SK-N-SH treated with all-trans-retinoic acid at 6 μM for 48 hours (cell line): ENCODE data around the gene HGFAC.

Experiments used
- CSDC2 ChIP-seq: fragments of 250-450 bp; sonication (Bioruptor Pico); IDR thresholded peaks from 2 replicates; pipeline ENCODE4 v1.5.0; 2020; ENCODE audit warnings: mild to moderate bottlenecking, moderate library complexity
- ISL1 ChIP-seq: fragments of 250-450 bp; sonication (Bioruptor Pico); IDR thresholded peaks from 2 replicates; pipeline ENCODE4 v2.1.2; 2022; ENCODE audit warnings: mild to moderate bottlenecking, moderate library complexity
- PPARA ChIP-seq: fragments of 250-450 bp; sonication (Bioruptor Pico); IDR thresholded peaks from 2 replicates; pipeline ENCODE4 v1.5.0; 2020; ENCODE audit warnings: mild to moderate bottlenecking, borderline replicate concordance
- RARB ChIP-seq: fragments of 250-450 bp; sonication (Bioruptor Pico); IDR thresholded peaks from 2 replicates; pipeline ENCODE4 v1.8.0; 2021; ENCODE audit warnings: mild to moderate bottlenecking, moderate library complexity
- TCF4 ChIP-seq: fragments of 250-450 bp; sonication (Bioruptor Pico); IDR thresholded peaks from 2 replicates; pipeline ENCODE4 v1.8.0; 2021; ENCODE audit warnings: mild to moderate bottlenecking, moderate library complexity, borderline replicate concordance
- TF ChIP-seq, protein P1 (sequence below): fragments of 250-450 bp; sonication (Bioruptor Pico); IDR thresholded peaks from 2 replicates; pipeline ENCODE4 v1.8.0; 2020; ENCODE audit warnings: mild to moderate bottlenecking, moderate library complexity, borderline replicate concordance
- TF ChIP-seq, protein P2 (sequence below): fragments of 250-450 bp; sonication (Bioruptor Pico); IDR thresholded peaks from 2 replicates; pipeline ENCODE4 v1.8.0; 2021; ENCODE audit warnings: low read depth, mild to moderate bottlenecking, moderate library complexity, borderline replicate concordance

DNA sequence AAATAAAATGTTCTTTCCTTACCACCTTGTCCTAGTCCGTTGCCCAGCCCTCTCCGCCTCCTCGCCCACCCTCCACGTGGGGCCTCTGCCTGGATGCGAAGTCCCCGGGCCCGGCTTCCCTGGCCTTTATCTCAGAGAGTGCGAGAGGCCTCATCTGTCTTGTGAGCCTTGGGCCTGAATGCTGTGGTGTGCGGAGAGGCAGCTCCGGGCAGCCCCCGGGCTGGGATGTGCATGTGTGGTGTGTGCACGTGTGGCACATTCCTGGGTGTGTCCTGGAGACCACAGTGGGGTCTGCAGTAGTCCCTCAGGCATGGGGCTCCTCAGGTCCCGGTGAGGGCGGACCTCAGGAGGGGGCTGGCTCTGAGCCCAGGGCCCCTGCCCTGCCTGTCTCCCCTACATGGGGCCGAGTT, 52.7 kb downstream of the HGFAC start:
- TF ChIP-seq RARB (CRISPR knock-in tag) (no peak), ISL1 (CRISPR knock-in tag) (no peak), PPARA (CRISPR knock-in tag) (no peak), CSDC2 (no peak), TCF4 (CRISPR knock-in tag) (no peak)
- TF ChIP-seq, protein P1, sequence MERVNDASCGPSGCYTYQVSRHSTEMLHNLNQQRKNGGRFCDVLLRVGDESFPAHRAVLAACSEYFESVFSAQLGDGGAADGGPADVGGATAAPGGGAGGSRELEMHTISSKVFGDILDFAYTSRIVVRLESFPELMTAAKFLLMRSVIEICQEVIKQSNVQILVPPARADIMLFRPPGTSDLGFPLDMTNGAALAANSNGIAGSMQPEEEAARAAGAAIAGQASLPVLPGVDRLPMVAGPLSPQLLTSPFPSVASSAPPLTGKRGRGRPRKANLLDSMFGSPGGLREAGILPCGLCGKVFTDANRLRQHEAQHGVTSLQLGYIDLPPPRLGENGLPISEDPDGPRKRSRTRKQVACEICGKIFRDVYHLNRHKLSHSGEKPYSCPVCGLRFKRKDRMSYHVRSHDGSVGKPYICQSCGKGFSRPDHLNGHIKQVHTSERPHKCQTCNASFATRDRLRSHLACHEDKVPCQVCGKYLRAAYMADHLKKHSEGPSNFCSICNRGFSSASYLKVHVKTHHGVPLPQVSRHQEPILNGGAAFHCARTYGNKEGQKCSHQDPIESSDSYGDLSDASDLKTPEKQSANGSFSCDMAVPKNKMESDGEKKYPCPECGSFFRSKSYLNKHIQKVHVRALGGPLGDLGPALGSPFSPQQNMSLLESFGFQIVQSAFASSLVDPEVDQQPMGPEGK: no peak
- TF ChIP-seq, protein P2, sequence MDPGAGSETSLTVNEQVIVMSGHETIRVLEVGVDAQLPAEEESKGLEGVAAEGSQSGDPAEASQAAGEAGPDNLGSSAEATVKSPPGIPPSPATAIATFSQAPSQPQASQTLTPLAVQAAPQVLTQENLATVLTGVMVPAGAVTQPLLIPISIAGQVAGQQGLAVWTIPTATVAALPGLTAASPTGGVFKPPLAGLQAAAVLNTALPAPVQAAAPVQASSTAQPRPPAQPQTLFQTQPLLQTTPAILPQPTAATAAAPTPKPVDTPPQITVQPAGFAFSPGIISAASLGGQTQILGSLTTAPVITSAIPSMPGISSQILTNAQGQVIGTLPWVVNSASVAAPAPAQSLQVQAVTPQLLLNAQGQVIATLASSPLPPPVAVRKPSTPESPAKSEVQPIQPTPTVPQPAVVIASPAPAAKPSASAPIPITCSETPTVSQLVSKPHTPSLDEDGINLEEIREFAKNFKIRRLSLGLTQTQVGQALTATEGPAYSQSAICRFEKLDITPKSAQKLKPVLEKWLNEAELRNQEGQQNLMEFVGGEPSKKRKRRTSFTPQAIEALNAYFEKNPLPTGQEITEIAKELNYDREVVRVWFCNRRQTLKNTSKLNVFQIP: no peak
